Activated B cell treated with CpG ODN at 0.5 μM for 24 hours (primary cell): ENCODE results near the gene SLC37A1. TPM values are rescaled to one million over a fixed set of nuclear protein-coding genes. Genes with fewer than 3 reads are reported as not detected.

Source experiments
- ATAC-seq: fragments of 200-7000 bp; cut with Tn5 transposase; one replicate; pipeline ENCODE4 v1.10.0; 2021; ENCODE audit warnings: low read depth, mild to moderate bottlenecking, moderate library complexity
- CTCF ChIA-PET: fragments of 350-600 bp; sonication (Branson Sonifier 250); formaldehyde crosslinking; loops from one replicate; lab custom pipeline; 2021; ENCODE audit warnings: antibody characterized with exemption; lab: Charles Lee
- POLR2A ChIA-PET: fragments of 350-600 bp; sonication (Branson Sonifier 250); formaldehyde crosslinking; loops from one replicate; lab custom pipeline; 2021; ENCODE audit warnings: antibody characterized with exemption; lab: Charles Lee
- DNase-seq: peaks from one replicate; pipeline ENCODE4 v3.0.0; 2022
- H3K27ac Mint-ChIP-seq: one replicate; pipeline ENCODE4 v1.8.0; 2020; ENCODE audit warnings: mixed read lengths
- H3K27me3 Mint-ChIP-seq: one replicate; pipeline ENCODE4 v1.8.0; 2021; ENCODE audit warnings: mixed read lengths
- H3K36me3 Mint-ChIP-seq: one replicate; pipeline ENCODE4 v1.8.0; 2021; ENCODE audit warnings: low read depth, mixed read lengths
- H3K4me1 Mint-ChIP-seq: one replicate; pipeline ENCODE4 v1.8.0; 2021; ENCODE audit warnings: mixed read lengths
- H3K4me3 Mint-ChIP-seq: one replicate; pipeline ENCODE4 v1.8.0; 2020; ENCODE audit warnings: mild to moderate bottlenecking, mixed read lengths
- H3K9me3 Mint-ChIP-seq: one replicate; pipeline ENCODE4 v1.8.0; 2020; ENCODE audit warnings: mixed read lengths
- intact Hi-C: fragments of 100-400 bp; cut with micrococcal nuclease; formaldehyde crosslinking; loops from one replicate; pipeline ENCODE4 v1.15.1; 2024
- total RNA-seq: library from RNA; stranded (reverse); gene quantifications from 2 replicates; pipeline ENCODE4 v1.2.3, GENCODE V29; 2022
- TF ChIP-seq, protein P1 (sequence below): fragments of 200-600 bp; IDR thresholded peaks from one replicate; pipeline ENCODE4 v1.8.0; 2022; ENCODE audit warnings: antibody characterized with exemption, mild to moderate bottlenecking

SLC37A1 gene
- total RNA-seq, 1 donor from 2014 or later = 47.9 TPM

DNA sequence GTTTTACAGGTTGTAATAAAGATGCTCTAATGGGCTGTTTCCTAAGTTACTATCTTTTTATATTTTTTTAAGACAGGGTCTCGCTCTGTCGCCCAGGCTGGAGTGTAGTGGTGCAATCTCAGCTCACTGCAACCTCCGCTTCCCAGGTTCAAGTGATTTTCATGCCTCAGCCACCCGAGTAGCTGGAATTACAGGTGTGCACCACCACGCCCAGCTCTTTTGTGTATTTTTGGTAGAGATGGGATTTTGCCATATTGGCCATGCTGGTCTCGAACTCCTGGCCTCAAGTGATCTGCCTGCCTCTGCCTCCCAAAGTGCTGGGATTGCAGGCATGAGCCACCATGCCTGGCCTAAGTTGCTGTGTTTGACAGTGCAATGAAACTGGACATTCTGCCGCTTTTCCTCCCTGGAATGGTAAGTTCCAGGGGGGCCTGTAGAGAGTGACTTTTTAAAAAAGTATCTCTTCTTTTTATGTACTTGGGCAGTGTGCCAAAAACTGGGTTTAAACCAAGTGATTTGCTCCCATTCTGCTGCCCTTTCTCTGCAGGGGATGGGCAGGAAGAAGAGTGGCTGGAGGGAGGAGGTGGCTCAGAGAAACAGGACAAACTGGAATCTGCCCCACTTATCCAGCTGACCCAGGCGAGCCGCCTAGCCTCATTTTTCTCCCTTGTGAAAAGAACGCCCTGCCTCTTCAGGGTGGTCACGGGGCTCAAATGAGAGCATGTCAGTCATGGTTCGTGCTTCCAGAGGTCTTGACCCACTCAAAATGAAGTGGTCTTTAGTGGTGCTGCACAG lies 2.3 kb downstream of the SLC37A1 start:
- ATAC-seq = no peak
- Mint-ChIP-seq H3K4me3 (peak overlapping the region; percentile 84), H3K4me1 (peaks cover 58% of the 10 kb centered on the region), H3K9me3 (no peaks in the 10 kb centered on the region), H3K27ac (no peak overlapping the region), H3K36me3 (peaks cover 48% of the 10 kb centered on the region), H3K27me3 (no peaks in the 10 kb centered on the region)
- intact Hi-C loops = no loop called here
- TF ChIP-seq, protein P1, sequence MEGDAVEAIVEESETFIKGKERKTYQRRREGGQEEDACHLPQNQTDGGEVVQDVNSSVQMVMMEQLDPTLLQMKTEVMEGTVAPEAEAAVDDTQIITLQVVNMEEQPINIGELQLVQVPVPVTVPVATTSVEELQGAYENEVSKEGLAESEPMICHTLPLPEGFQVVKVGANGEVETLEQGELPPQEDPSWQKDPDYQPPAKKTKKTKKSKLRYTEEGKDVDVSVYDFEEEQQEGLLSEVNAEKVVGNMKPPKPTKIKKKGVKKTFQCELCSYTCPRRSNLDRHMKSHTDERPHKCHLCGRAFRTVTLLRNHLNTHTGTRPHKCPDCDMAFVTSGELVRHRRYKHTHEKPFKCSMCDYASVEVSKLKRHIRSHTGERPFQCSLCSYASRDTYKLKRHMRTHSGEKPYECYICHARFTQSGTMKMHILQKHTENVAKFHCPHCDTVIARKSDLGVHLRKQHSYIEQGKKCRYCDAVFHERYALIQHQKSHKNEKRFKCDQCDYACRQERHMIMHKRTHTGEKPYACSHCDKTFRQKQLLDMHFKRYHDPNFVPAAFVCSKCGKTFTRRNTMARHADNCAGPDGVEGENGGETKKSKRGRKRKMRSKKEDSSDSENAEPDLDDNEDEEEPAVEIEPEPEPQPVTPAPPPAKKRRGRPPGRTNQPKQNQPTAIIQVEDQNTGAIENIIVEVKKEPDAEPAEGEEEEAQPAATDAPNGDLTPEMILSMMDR = no peak
- POLR2A ChIA-PET = interaction anchor here (0.8 to 6.1 kb wide), 3 partner anchors 9 to 18 kb away, joined by 3 to 91 read pairs (median 58); no protein-coding TSS in a partner anchor
- CTCF ChIA-PET = interaction anchor here (1.0 kb wide), 1 partner anchor 21 kb away, joined by 4 read pairs; no protein-coding TSS in a partner anchor
- DNase-seq = no peak

DNA sequence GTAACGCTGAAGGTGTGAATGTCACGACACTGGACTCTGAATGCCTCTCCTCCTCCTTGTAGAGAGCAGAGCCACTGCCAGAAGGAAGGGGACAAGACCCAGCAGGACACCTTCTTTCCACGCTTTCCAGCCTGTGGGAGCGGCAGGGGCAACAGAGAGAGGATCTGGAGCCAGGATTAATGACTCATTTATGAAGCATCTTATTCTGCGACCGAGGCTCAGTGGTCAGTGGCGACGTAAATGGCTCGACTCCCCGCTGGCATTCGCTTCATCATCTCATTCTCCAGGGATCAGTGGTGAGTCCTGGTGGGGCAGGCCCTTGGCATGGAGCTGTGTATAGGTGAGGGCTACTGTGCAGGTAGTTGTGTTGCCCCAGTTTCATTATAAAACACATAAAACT lies 4.6 kb downstream of the SLC37A1 start:
- intact Hi-C loops = no loop called here
- ChIA-PET CTCF (no interaction called here), POLR2A (no interaction called here)
- H3K27me3 Mint-ChIP-seq = no peaks in the 10 kb centered on the region
- DNase-seq = no peak
- no peak overlapping the region for H3K4me3 Mint-ChIP-seq
- no peaks in the 10 kb centered on the region for H3K9me3 Mint-ChIP-seq
- no peak for ATAC-seq
- H3K4me1 Mint-ChIP-seq = peaks cover 67% of the 10 kb centered on the region
- TF ChIP-seq, protein P1 = no peak
- H3K27ac Mint-ChIP-seq = no peak overlapping the region
- H3K36me3 Mint-ChIP-seq = peaks cover 69% of the 10 kb centered on the region

DNA sequence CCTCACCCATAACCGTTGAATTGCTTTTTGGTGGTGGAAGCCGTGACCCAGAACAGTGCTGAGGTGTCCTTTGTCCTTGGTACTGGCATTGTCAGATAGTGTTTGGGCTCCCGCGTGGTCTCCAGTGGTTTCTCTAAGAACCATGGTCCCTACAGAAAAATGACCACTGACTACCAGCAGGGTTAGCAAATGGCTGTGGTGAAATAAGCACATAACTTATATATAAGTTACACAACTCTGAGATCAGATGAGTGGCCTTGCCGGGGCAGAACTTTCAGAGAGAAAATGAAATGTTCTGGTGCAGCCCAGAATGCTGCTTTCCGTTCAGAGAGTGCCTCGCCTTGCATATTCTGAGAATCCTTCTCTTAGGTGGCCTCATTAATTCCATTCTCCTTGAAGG lies 5.0 kb downstream of the SLC37A1 start:
- ATAC-seq (no peak), DNase-seq (no peak)
- Mint-ChIP-seq H3K4me1 (peaks cover 69% of the 10 kb centered on the region), H3K27ac (peak overlapping the region; percentile 31), H3K36me3 (peaks cover 73% of the 10 kb centered on the region), H3K4me3 (no peak overlapping the region), H3K9me3 (no peaks in the 10 kb centered on the region), H3K27me3 (no peaks in the 10 kb centered on the region)
- POLR2A ChIA-PET = no interaction called here
- intact Hi-C loops = no loop called here
- TF ChIP-seq, protein P1 = no peak
- CTCF ChIA-PET = no interaction called here

DNA sequence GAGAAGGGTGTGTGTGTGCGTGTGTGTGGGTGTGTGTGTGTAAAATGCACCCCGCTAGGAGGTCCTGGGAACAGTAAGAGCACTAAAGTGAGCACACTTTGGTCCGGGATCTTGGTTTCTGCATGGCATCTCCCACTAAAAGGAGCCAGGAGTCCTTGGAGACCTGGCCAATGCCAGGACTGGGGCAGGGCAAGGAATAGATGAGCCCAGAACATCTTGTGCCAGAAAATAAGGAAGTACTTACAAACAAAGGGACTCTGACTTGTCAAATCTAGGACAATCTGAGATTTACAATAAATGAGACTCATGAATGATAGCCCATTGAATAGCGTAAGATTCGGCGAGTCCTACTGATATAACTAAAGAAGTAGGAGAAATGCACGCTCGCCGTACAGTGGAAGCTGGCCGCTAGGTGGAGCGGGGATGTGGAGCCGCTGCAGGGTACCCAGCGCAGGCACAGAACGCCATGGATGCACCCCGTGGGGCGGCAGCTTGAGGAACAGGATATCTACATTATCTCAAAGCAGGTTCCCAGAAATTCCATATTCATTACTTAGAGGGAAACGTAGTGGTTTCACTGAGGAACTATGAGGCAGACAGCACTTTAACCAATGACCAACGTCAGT lies 7.1 kb downstream of the SLC37A1 start:
- Mint-ChIP-seq H3K4me3 (no peak overlapping the region), H3K27me3 (no peaks in the 10 kb centered on the region), H3K9me3 (no peaks in the 10 kb centered on the region), H3K4me1 (peaks cover 79% of the 10 kb centered on the region), H3K36me3 (peaks cover 87% of the 10 kb centered on the region), H3K27ac (no peak overlapping the region)
- ChIA-PET CTCF (no interaction called here), POLR2A (interaction anchor here (1.1 kb wide), 1 partner anchor 15 kb away, joined by 3 read pairs; no protein-coding TSS in a partner anchor)
- DNase-seq (no peak), ATAC-seq (no peak)
- intact Hi-C loops = loop anchor here (10.0 kb wide), 1 partner anchor 456 kb away; no protein-coding TSS in a partner anchor
- TF ChIP-seq, protein P1 = no peak

DNA sequence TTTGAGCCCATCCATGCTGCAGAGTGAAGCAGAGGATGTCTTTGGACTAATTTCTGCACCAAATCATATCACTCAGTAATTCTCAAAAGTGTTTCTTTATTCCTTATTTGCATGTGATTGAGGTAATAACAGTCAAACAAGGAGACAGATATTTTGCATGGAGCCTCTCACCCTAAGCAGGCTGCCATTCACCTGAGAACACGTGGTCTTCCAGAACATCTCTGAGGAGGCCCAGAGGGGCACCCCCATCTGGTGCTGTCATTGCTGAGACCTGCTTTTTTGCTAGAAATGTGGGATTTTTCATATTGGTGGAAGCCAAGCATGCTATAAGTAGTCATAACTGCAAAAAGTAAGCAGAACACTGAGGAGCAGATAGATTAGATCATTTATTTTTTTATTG lies 7.7 kb downstream of the SLC37A1 start:
- ATAC-seq = no peak
- Mint-ChIP-seq H3K27ac (peak overlapping the region; percentile 56), H3K9me3 (no peaks in the 10 kb centered on the region), H3K36me3 (peaks cover 90% of the 10 kb centered on the region), H3K27me3 (no peaks in the 10 kb centered on the region), H3K4me1 (peaks cover 79% of the 10 kb centered on the region), H3K4me3 (no peak overlapping the region)
- intact Hi-C loops = loop anchor here (10.0 kb wide), 1 partner anchor 457 kb away; no protein-coding TSS in a partner anchor
- ChIA-PET POLR2A (no interaction called here), CTCF (no interaction called here)
- no peak for DNase-seq
- TF ChIP-seq, protein P1 = no peak
